Measurements from ENCODE around the gene TMEM82.
A peak's percentile ranks its signal among the peaks of the same experiment; 100 is the strongest.
"Not testable (repeated sequence)": the region's sequence is repeated elsewhere in the genome, so short reads cannot be mapped to it uniquely, and the experiment has no call there.

Gene TMEM82

DNA sequence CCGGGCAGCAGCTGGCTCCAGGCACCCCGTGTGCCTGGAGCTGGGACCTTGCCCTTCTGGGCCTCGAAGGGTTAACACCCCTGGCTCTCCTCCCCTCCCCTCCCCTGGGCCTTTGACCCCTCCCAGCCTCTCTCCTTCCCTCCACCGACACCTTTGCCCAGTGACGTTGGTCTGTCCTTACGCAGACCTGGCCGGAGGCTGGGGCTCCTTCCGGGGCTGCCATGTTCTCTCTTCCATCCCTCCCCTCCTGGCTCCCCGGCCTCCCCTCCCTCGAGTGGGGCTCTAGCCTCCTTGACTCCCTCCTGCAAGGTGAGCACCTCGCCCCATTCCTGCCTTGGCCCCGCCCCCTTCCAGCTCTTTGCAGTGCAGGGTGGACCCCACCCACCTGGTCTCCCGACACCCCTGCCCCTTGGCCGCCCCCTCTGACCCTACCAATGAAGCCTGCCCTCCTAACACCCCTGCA lies at the start of gene TMEM82:
TMEM82 (plus strand) TSS at position 161 of the 463 bp plus-strand sequence; CDS start at position 222, 61 bp downstream.
- no peak for DNase-seq (ENCODE audit: low read depth)

- DNase-seq (ENCODE audit: low read depth): no peak
Observed at GRCh38 chr1:15693371-15693770, 48.9 kb upstream of the TMEM82 start.

DNA sequence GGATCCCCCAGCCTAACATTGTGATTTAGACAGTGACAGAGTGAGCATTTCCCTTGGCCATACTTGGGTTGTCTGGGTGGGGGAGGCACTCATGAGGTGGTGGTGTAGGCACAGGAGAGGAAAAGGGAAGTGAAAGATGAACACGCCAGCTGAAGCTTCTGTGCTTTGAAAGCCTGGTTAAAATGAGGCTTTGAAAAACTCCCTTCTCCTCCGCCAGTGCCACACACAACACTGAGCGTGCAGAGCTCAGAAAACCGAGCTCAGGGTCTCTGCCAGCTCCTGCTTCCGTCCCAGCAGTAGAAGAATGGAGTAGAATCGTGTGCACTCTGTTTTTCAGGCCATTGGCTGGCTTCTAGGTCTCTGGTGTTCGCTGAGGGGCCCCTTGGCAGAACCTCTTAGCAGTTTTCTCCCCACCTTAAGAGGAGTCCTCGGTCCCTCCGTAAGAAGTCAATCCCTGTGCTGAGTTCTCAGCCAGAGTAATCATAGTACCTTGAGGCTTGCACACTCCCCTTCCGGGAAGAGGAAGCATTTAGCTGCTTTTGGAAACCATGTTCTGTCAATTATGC lies 45.3 kb upstream of the TMEM82 start:
- DNase-seq (ENCODE audit: low read depth): no peak

DNA sequence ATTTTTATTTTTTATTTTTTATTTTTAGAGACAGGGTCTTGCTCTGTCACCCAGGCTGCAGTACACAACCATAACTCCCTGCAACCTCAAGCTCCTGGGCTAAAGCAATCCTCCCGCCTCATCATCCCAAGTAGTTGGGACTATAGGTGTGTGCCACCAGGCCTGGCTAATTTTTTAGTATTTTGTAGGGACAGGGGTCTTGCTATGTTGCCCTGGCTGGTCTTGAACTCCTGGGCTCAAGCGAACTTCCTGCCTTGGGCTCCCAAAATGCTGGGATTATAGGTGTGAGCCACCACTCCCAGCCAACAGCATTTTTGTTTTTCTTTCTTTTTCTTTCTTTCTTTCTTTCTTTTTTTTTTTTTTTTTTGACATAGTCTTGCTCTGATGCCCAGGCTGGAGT lies 44.1 kb upstream of the TMEM82 start:
- no peak for DNase-seq (ENCODE audit: low read depth)

GRCh38 chr1:15699321-15699720 lies 43.0 kb upstream of the TMEM82 start:
- DNase-seq (ENCODE audit: low read depth): not testable (repeated sequence)

DNA sequence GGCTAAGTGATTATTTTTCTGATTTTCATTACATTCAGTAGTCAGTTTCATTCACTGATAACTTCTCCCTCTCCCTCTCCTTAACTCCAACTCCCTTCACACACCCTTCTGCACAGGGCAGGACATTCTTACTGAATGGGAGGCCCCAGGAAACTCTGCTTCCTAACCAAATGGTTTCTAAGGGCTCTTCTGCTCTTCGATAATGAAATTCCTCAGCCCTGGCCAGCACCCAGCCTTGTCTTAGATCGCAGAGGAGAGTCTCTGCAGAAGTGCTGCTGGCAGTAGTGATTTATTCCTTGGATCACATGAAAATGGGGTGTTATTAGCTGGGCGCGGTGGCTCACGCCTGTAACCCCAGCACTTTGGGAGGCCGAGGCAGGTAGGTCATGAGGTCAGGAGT lies 41.8 kb upstream of the TMEM82 start:
- no peak for DNase-seq (ENCODE audit: low read depth)

DNA sequence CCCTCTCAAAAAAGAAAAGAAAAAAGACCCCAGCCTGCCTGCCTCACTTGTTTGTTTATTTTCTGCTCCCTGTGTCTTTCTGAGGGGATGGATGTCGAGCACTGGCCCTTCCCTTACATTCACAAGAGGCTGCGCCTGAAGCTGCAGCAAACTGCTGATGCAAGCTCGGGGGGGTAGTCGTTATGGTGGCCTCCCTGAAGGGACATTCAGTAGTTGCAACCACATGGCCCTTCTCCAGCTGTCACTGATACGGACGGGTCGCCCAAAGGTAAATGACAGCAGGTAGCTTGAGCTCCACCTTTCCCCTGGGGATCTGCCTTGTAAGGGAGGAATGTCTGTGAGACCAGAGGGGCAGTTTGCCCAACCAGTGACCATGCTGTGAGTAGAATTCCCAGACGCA lies 40.5 kb upstream of the TMEM82 start:
- DNase-seq (ENCODE audit: low read depth): no peak

- no peak for DNase-seq (ENCODE audit: low read depth)
Observed at GRCh38 chr1:15702722-15703550, 39.4 kb upstream of the TMEM82 start.

GRCh38 chr1:15703562-15703961 lies 38.7 kb upstream of the TMEM82 start:
- peak; percentile 80 for DNase-seq (ENCODE audit: low read depth)

DNA sequence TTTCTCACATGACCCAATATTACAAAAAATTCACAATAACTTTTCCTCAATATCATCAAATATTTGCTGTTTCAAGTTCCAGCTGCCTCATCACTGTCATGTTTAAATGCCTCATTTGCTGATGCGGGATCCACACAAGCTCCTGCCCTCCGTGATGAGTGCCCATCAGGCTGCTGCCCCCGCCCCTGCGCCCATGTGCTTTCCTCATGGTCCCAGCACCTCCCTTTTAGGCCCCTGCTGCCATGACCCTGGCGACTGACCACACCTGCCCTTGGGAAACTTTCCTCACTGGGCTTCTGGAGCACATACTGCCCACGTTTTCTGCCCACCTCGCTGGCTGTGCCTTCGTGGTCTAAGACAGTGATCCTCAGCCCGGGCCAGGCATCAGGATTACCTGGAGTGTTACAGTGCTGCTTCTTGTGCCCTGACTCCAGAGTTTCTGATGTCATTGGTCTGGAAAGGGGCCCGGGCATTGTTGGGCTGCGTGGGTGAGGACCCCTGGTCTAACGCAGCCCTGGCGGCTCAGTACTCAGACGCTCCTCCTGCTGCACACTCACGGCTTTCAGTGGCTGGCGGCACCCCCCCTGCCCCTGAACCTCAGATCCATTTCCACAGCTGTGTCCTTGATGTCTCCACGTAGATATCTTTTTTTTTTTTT lies 37.6 kb upstream of the TMEM82 start:
- no peak for DNase-seq (ENCODE audit: low read depth)

- DNase-seq (ENCODE audit: low read depth): no peak
Observed at GRCh38 chr1:15705184-15705566, 37.1 kb upstream of the TMEM82 start.

GRCh38 chr1:15706751-15707150 lies 35.5 kb upstream of the TMEM82 start:
- DNase-seq (ENCODE audit: low read depth): no peak

GRCh38 chr1:15707239-15707925 lies 34.9 kb upstream of the TMEM82 start:
- DNase-seq (ENCODE audit: low read depth): no peak

DNA sequence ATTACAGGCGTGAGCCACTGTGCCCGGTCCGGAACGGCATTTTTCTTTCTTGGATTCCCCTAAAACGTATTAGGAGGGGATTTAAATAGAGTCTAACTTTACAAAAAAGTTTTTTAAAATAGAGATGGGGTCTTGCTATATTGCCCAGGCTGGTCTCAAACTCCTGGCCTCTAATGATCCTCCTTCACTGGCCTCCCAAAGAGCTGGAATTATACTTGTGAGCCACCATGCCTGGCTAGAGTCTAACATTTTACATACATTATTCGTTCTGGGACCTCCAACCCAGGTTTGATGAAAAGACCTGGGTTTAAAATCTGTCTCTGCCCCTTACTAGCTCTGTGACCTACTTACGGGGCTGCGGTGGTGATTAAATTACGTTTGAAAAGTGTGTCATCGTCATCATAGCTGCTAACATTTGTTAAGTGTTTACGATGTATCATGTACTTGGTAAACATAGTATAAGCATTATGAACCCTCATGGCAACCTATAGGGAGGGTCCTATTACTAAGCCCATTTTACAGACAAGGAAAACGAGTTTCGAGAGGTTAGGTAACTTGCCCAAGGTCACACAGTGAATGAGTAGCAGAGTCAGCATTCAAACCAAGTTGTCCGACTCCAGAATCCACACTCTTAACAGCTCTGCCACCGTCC lies 33.7 kb upstream of the TMEM82 start:
- DNase-seq (ENCODE audit: low read depth): no peak

DNA sequence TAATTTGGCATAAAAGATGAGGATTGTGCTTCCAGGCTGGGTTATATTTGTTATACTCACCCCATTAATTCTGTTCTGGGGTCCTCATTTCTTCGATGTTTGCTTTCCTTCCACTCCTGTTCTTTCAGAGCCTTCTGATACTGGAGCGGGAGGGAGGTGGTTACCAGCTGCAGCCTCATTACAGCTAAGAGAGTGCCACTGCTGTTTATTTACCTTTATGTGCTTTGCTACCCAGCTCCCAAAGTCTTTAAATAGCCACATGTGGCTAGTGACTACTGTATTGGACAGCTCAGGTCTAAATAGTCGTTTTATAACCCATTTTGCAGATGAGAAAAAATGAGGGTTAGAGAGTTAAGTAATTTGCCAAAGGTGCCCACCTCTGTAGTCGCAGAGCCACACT lies 33.1 kb upstream of the TMEM82 start:
- DNase-seq (ENCODE audit: low read depth): no peak

DNA sequence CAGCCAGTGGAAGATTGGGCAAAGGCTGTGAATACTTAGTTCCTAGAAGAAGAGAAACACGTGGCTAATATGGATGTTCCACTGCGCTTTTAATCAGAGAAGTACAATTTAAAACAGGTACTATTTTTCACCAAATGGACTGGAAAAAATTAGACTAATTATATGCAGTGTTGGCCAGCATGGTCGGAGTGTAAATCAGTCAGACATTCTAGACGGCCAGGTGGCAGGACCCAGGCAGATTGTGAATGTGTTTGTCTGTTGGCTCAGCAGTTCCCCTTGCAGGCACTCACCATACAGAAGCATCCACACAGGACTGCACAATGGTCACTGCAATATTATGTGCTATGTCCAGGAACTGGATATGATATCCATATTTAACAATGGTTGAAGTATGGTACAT lies 30.1 kb upstream of the TMEM82 start:
- no peak for DNase-seq (ENCODE audit: low read depth)

DNA sequence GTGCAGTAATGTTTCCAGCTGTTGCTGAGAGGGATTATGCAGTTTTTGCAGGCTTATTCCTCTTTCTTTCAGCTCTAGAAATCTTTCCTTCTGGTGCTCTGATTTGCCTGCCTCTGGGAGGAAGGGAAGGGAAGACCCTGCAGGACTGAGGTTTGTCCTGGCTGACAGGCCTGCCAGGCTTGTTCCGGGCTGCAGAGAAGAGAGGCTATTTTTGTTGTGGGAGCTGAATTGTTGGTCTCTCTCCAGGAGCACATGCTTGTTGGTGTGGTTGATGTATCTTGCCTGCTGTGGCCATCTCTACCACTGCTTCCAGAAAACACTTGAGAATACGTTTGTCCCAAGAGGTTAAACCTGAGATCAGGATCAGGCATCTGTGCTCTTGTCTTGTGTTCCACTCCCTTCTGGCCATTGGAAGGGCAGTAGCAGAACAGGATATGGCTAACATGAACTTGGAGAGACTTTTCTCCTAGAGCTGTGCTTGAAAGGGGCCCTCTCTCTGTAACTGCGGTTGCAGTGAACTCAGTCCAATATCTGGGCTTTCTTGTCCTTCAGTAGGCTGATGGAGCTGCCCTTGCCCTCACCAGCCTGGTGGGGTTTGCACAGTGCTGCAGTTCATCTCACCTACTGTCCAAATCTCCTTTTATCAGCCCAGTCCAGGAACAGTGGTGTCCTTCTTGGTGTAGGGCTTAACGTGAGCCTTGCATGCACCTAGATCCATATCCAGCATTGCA lies 27.7 kb upstream of the TMEM82 start:
- DNase-seq (ENCODE audit: low read depth): peak; percentile 34

DNA sequence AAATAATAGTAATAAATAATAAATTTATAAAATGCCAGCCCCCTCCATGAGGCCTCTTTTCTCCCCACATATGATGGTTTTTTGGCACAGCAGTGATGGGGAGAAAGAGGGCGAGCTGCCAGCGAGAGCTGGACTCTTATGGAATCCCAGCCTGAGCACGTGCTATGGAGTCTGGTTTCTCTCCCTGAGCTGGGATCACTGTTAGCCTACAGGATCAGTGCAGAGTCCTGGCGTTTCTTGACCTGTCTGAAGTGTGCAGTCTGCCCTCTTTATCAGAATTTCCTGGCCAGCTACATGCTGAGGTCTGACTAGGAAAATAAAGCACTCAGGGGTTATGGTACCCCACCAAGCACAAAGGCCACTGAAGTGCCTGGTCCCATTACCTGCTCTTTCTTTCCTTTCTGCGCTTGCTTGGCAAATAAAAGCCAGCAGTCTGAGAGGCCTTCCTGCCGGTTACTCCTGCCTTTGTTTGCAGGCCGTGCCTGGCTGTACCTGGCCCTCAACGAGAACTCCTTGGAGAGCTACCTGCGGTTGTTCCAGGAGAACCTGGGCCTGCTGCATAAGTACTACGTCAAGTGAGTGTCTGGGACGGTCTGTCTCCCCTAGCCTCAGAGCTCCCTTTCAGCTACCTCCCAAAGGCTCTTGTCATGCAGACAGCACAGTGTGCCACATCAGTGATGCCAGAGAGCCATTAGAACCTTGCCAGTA lies 24.7 kb upstream of the TMEM82 start:
- no peak for DNase-seq (ENCODE audit: low read depth)

- no peak for DNase-seq (ENCODE audit: low read depth)
Observed at GRCh38 chr1:15718199-15718601, 24.1 kb upstream of the TMEM82 start.

DNA sequence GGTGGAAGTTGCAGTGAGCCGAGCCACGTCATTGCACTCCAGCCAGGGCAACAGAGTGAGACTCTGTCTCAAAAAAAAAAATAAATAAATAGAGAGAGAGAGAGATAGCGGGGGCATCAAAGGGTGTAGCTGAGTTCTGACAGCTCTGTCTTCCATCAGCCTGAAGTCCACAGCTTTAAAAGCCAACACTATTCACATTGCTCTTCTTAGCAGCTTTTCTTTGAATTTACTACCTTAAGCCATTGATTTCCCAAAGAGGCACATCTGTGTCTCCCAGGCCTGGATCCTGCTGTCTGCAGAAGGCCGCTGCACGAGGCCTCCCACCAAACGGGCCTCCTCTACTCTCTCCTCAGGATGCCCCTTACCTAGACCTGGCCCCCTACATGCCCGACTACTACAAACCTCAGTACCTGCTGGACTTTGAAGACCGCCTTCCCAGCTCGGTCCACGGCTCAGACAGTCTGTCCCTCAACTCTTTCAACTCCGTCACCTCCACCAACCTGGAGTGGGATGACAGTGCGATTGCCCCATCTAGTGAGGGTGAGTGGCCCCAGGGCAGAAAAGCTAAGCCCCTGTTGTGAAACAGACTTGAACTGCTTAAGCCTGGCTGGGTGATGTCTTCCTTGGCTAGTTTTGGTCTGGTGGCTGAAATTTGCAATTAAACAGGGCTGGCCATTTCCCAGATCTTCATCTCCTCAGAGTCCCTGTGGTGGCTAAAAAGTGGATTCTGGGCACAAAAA lies 22.7 kb upstream of the TMEM82 start:
- DNase-seq (ENCODE audit: low read depth): no peak
